HG03060 (cell line): Measurements from ENCODE around the gene SLC9A5.

Experiments
- ATAC-seq: cut with Tn5 transposase; IDR thresholded peaks from one replicate; pipeline ENCODE4 v1.9.1; 2021; ENCODE audit warnings: low read depth, moderate number of reproducible peaks; ENCODE audit not compliant: unreplicated experiment

SLC9A5 gene

DNA sequence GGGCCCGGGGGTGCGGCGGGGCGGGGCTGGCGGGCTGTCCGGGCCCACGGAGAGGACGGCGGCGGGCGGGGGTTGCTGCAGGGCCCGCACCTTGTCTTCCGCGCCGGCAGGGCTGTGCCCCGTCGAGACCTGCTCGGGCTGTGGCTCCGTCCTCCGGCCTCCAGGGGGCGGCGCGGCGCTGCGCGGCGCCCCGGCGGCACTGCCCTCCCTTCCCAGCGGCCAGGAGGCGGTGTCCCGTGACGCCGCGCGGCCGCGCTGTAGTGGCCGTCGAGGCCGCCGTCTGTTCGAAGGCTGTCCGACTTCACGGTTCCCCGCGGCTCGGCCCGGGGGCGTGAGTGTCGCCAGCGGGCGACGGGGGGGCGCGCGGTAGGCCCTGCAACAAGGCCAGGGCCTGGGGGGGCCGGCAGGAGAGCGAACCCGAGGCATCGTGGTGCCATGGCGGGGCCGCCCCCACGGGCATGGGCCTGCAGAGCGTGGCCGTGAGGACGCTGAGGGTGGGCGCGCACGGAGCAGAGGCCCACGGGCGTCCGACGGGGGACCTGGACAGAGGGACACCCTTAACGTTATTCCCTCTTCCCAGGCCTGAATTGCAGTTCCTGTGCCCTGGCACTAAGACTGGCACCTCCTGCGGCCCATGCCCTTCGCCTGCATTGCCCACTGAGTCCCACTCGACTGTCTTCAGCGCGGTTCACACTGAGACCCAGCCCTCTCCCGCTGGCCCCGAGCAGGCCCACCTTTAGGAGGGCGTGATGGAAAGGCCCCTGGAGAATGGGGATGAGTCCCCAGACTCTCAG, 30.7 kb downstream of the SLC9A5 start, which contains the start of gene PLEKHG4:
Gene PLEKHG4 (plus strand): TSS at position 237 of the 794 bp plus-strand sequence. CDS start 513 bp downstream, at position 750.
- no peak for ATAC-seq

DNA sequence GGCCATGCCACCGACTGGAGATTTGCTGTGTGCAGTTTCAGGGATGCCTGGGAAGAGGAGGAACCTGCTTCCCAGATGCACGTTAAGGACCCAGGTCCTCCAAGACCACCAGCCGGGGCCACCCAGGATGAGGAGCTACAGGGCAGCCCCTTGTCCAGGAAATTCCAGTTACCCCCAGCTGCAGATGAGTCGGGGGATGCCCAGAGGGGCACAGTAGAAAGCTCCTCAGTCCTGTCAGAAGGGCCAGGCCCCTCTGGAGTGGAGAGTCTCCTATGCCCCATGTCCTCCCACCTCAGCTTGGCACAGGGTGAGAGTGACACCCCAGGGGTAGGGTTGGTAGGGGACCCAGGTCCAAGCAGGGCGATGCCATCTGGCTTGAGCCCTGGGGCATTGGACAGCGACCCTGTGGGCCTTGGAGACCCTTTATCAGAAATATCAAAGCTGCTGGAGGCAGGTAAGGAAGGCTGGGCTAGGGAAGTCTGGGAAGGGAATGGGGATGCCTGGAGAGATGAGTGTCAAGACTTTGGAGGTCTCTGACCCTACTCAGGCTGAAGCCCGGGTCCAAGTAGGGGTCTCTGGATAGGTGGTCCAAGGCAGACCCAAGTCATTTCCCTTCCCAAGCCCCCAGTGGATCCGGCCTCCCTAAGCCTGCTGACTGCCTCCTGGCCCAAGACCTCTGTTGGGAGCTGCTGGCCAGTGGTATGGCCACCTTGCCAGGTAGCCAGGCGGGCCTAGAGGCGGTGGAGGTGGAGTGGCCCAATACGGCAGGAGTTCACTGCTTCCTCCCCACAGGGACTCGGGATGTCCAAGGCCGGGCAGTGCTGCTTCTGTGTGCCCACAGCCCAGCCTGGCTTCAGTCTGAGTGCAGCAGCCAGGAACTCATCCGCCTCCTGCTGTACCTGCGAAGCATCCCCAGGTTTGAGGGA, 31.6 kb downstream of the SLC9A5 start:
- no peak for ATAC-seq

DNA sequence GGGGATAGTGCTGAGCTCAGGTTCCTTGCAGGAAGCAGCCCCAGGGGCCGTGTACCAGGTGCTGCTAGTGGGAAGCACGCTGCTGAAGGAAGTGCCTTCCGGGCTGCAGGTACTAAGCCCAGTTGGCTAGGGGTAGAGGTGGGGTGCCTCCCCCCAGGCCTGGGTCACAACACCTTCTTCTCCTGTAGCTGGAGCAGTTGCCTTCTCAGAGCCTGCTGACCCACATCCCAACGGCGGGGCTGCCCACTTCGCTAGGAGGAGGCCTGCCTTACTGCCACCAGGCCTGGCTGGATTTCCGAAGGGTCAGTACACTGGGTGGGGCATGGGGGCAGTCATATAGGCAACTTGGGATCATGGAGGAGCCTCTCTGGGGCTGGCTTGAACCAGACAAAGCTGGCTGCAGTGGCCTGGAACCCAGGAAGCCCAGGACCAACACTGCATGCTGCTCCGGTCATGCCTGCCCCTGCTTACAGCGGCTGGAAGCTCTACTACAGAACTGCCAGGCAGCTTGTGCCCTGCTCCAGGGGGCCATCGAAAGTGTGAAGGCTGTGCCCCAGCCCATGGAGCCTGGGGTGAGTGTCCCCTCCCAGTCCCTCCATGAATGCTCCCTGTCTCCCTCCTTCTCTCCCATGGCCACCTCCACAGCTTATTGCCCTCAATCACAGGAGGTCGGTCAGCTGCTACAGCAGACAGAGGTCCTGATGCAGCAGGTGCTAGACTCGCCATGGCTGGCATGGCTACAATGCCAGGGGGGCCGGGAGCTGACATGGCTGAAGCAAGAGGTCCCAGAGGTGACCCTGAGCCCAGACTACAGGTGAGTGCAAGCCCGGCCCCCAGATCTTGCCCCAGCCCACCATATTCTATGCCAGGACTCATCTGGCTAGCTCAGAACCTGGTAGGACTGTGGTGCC, 33.0 kb downstream of the SLC9A5 start:
- no peak for ATAC-seq

- ATAC-seq, result no peak
Observed at GRCh38 chr16:67282447-67282805, 33.6 kb downstream of the SLC9A5 start.

DNA sequence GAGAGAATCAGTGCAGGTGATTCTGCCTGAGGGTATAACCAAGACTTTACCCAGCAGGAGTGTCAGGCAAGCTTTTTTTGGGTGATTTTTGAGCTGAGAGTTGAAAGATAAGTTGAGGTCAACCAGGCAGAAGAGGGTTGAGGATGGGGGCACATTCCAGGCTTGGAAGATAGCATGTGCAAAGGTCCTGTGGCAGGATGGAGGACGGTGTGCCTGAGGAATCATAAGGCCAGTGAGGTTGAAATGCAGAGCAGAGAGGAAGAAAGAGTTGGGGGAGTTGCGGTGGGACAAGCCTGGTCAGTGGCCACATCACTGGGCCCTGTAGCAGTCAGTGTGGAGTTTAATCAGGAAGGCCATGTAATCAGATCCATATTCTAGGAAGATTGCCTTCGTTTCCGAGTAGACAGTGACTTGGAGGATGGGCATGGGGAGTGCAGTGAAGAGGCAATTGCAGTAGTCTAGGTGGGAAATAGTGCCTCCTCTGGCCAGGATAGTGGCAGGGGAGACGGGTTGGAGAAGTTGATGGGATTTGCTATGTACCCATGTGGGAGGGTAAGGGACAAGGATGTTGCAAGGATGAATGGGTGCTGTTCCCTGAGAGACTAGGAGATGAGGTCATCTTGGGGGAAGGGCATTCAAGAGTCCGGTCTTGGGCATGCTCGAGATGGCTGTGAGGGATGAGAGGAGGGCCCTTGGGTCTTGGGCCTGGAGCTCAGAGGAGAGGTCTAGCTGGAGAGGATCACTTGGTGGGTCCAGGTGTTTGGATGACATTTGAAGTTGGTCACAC, 34.5 kb downstream of the SLC9A5 start:
- ATAC-seq, result no peak

DNA sequence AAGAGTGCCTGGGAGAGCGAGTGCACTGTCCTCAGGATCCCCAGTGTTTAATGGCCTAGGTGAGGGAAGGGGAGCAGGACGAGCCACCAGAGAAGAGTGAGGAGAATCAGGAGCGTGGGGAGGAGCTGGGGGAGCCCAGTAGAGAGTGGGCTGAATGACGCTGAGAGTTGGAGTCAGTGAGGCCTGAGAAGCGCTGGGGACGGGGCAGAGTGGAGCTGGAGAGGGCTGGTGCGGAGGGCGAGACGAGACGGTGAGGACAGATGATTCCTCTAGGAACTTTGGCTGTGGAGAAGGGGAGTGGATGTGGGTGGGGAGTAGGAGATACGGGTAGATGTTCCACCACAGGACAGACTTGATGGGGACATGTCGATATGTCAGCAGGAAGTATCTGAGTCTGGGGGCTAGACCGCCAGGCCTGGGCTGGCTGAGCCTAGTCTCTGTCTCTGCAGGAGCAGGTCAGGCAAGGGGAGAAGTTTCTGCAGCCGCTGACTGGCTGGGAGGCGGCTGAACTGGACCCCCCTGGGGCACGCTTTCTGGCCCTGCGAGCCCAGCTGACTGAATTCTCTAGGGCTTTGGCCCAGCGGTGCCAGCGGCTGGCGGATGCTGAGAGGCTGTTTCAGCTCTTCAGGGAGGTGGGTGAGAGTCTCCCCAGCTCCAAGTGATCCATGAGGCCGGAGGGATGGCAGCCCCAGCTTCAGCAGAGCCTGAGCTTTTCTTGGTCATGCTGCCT, 35.2 kb downstream of the SLC9A5 start:
- no peak for ATAC-seq

- no peak for ATAC-seq
Observed at GRCh38 chr16:67284699-67285646, 36.2 kb downstream of the SLC9A5 start.

- ATAC-seq, result no peak
Observed at GRCh38 chr16:67286441-67287235, 37.9 kb downstream of the SLC9A5 start.

- ATAC-seq, result no peak
Observed at GRCh38 chr16:67287960-67288359, 39.2 kb downstream of the SLC9A5 start.

- ATAC-seq, result no peak
Observed at GRCh38 chr16:67291461-67291860, 42.7 kb downstream of the SLC9A5 start.

DNA sequence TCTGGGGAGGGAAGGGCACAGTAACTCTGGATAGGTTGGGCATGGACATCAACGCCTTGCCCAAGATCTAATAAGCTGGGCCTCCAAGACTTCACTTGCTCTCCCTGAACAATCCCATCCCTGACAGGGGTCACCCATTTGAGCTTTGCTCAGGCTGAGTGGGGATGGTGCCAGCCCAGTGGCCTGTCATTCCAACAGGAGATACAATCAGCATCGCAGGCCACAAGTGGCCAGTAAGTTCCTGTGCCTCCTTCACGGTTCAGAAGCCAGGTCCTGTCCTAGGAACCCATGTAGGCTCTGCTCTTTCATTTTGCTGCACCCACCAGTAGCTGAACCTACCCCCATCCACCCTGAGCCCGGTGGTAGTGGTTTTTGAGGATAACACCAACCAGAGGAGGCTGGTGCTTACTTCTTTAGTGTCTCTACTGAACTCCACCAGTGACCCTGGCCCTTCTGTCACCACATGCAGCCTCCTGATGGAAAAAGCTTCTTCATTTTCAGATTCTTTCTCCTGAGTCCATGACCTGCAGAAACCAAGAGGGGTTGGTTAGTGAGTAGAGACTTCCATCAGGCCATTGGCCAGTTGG, 45.5 kb downstream of the SLC9A5 start:
- no peak for ATAC-seq

DNA sequence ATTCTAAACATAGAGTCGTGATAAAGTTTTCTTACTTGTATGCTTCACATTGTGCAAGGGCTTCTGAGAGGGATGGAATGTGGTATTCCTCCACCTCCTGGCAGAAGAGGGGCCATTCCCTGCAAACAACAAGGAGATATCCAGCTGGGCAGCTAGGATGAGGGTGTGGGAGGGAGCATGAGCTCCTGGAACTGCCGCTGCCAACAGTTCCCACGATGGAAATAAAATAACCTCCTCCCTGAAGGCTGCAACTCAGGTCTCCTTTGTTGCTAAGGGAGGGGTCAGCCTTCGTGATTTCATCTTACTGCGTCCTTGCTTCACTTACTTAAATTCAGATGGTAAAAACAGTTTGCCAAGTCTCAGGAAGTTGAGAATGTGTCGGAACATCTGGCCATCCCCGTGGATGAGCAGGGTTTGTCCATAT, 46.2 kb downstream of the SLC9A5 start:
- ATAC-seq, result no peak

- ATAC-seq, result no peak
Observed at GRCh38 chr16:67296420-67296819, 47.6 kb downstream of the SLC9A5 start.

DNA sequence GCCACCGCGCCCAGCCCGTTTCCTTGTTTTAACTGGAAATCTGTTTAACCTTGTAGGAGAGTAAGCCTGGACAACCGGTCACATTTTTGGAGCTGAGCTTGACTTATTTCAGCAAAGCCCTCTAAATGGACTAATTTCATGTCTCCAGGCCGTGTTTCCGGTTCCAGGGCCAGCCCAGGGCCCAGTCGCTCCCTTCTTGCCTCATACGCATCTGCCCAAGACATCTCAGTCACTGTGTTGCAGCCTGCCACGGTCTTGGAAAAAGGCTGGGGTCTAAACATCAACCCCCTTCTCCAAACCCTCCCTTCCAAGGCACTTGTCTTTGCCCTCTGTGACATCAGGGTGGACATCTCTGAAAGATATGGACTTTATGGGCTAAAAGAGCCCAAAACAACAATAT, 49.5 kb downstream of the SLC9A5 start:
- no peak for ATAC-seq

GRCh38 chr16:67299269-67299668, 50.5 kb downstream of the SLC9A5 start:
- no peak for ATAC-seq

DNA sequence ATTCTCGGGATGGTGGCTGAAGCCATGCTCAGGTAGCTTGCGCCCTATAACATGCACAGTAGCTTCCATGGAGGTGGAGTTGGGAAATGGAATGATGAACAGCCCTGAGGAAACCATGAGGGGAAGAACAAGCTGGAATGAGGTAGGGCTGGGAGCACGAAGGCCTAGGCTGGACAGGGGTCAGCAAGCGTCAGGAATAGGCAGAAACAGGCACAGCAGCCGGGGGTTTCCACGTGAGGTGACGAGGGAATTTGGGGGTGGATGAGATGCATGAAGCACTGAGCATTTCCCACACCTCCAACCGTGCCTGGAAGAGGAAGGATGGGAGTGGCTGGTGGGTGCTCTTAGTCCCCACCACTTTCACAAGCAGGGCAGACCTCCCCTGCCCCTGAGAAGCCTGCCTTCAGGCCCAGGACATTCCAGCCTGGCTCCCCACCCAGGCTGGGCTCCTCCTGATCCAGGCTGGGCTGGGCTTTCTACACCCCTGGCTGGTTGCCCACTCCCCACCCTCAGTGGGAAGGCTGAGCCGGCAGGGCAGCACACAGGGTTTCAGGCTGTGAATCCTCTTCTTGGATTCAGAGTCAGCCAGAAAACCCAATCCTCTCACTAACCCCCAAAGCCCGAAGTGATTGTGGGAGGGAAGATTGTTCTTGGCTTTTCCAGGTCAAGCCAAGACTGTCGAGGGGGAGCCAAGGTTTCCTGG, 52.5 kb downstream of the SLC9A5 start:
- no peak for ATAC-seq
